ENCODE results near the gene LTO1.

The LTO1 gene

DNA sequence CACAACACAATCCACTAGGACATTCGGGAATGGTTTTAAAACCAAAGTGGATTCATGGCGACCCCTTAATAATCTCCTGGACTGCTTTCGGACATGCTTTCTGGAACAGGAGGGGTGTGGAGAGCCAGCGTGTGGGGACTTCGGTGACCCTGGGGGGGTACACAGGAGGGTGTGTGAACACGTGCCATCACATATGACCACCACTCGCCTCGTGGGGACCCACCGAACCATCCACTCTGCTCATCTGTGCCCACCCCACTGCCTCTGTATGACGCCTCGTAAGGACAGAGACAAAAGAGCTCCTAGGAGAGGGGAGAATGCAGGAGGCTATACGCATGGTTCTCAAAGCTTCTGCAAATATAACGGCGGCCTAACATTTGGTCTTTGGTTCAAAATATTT lies 8.9 kb downstream of the LTO1 start:
- H3K27ac ChIP-seq (ENCODE audit: insufficient read depth, low read length, poor library complexity, severe bottlenecking): no peak overlapping the region
- H3K9me3 ChIP-seq (ENCODE audit: control insufficient read depth, low read length): no peaks in the 10 kb centered on the region
- no peak overlapping the region for H3K4me3 ChIP-seq (ENCODE audit: insufficient read depth, low read depth, low read length, poor library complexity, severe bottlenecking)
- H3K27me3 ChIP-seq (replicated peaks; ENCODE audit: control insufficient read depth, insufficient read depth, low read length, poor library complexity, severe bottlenecking): no peaks in the 10 kb centered on the region
- no peak for DNase-seq
- H3K36me3 ChIP-seq (ENCODE audit: control insufficient read depth, insufficient read depth, low read length): peaks cover 54% of the 10 kb centered on the region
- H3K4me1 ChIP-seq (ENCODE audit: control insufficient read depth, insufficient read depth, low read length, poor library complexity, severe bottlenecking): no peaks in the 10 kb centered on the region

DNA sequence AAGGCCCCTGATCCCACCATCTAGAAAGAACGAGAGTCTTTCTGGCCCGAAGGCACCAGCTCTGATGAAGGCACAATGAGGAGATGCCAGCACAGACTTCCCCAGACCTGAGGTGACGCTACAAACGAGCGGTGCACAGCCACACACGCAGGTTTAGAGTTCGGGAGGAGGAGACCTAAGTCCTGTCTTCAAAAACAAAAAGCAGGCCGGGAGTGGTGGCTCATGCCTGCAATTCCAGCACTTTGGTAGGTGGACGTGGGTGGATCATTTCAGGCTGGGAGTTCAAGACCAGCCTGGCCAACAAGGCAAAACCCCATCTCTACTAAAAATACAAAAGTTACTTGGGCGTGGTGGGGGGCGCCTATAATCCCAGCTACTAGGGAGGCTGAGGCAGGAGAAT lies 9.5 kb downstream of the LTO1 start:
- Histone ChIP-seq H3K9me3 (ENCODE audit: control insufficient read depth, low read length) (no peaks in the 10 kb centered on the region), H3K27me3 (replicated peaks; ENCODE audit: control insufficient read depth, insufficient read depth, low read length, poor library complexity, severe bottlenecking) (no peaks in the 10 kb centered on the region), H3K4me3 (ENCODE audit: insufficient read depth, low read depth, low read length, poor library complexity, severe bottlenecking) (no peak overlapping the region), H3K27ac (ENCODE audit: insufficient read depth, low read length, poor library complexity, severe bottlenecking) (no peak overlapping the region), H3K4me1 (ENCODE audit: control insufficient read depth, insufficient read depth, low read length, poor library complexity, severe bottlenecking) (no peaks in the 10 kb centered on the region), H3K36me3 (ENCODE audit: control insufficient read depth, insufficient read depth, low read length) (peaks cover 50% of the 10 kb centered on the region)
- DNase-seq: no peak

DNA sequence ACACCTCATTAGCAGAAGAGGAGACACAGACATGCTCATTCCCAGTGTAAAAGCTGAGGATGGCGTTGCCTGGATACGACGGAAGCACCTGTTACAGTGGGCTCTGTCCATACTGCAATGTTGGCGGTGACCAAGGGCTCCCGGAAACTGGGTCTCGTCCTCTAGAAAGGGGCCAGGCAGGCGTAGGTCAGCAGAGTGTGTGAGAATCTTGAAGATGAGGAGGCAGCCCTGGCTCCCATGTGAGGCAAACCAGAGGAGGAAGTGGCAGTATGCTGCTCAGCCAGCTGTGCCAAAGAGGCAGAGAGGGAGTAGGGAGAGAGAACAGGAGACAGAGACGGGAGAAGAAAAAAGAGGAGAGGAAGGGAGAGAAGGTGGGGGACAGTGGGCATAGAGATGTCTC lies 10.3 kb downstream of the LTO1 start:
- Histone ChIP-seq H3K4me3 (ENCODE audit: insufficient read depth, low read depth, low read length, poor library complexity, severe bottlenecking) (no peak overlapping the region), H3K27me3 (replicated peaks; ENCODE audit: control insufficient read depth, insufficient read depth, low read length, poor library complexity, severe bottlenecking) (no peaks in the 10 kb centered on the region), H3K27ac (ENCODE audit: insufficient read depth, low read length, poor library complexity, severe bottlenecking) (no peak overlapping the region), H3K9me3 (ENCODE audit: control insufficient read depth, low read length) (no peaks in the 10 kb centered on the region), H3K36me3 (ENCODE audit: control insufficient read depth, insufficient read depth, low read length) (peaks cover 47% of the 10 kb centered on the region), H3K4me1 (ENCODE audit: control insufficient read depth, insufficient read depth, low read length, poor library complexity, severe bottlenecking) (no peaks in the 10 kb centered on the region)
- no peak for DNase-seq

DNA sequence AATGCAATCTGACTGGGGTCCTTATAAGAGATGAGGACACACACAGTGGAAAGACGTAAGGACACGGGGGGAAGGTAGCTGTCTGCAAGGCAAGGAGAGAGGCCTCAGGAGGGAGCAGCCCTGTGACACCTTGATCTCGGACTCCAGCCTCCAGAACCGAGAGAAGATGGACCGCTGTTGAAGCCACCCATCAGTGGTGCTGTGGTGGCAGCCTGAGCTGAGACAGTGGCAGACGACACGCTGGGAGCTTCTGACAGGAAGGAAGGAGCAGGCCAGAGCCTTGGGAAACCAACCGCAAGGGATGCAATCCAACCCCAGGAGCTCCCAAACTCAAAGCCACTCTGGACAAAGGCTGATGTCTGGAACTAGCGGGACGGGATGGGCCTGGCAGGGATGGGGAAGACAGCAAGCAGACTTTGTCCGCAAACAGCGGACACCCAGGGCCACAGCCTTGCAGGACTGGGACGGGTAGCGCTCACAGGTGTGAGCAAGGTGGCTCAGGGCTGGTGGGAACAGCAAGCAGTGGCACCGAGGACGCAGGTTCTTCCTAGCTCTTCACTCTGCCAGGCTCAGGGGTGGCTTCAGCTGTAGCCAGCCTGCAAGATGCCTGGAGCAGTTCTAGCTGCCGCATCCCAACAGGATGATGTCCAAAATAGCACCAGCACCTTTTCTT lies 10.9 kb downstream of the LTO1 start:
- Histone ChIP-seq H3K27ac (ENCODE audit: insufficient read depth, low read length, poor library complexity, severe bottlenecking) (no peak overlapping the region), H3K4me3 (ENCODE audit: insufficient read depth, low read depth, low read length, poor library complexity, severe bottlenecking) (no peak overlapping the region), H3K36me3 (ENCODE audit: control insufficient read depth, insufficient read depth, low read length) (peaks cover 45% of the 10 kb centered on the region), H3K9me3 (ENCODE audit: control insufficient read depth, low read length) (no peaks in the 10 kb centered on the region), H3K4me1 (ENCODE audit: control insufficient read depth, insufficient read depth, low read length, poor library complexity, severe bottlenecking) (no peaks in the 10 kb centered on the region), H3K27me3 (replicated peaks; ENCODE audit: control insufficient read depth, insufficient read depth, low read length, poor library complexity, severe bottlenecking) (no peaks in the 10 kb centered on the region)
- no peak for DNase-seq

DNA sequence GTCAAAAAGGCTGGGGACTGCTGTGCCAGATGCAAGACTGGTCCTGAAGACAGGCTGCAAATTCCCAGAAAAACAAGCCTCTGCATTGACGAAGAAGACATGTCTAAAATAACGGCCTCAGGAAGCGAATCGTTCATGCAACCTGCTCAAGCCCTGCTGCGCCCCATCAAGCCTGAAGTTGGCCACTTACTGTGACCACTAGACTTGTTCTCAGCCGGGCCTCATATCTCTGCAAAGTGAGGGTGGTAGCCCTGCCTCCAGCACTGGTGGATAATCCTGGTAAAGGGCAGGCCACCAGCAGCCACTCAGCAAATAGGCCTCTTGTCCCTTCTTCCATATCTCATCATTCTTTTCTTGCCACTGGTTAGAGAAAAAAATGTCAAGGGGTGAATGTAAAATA lies 11.8 kb downstream of the LTO1 start:
- H3K4me1 ChIP-seq (ENCODE audit: control insufficient read depth, insufficient read depth, low read length, poor library complexity, severe bottlenecking): no peaks in the 10 kb centered on the region
- no peak for DNase-seq
- no peak overlapping the region for H3K4me3 ChIP-seq (ENCODE audit: insufficient read depth, low read depth, low read length, poor library complexity, severe bottlenecking)
- no peaks in the 10 kb centered on the region for H3K9me3 ChIP-seq (ENCODE audit: control insufficient read depth, low read length)
- H3K27me3 ChIP-seq (replicated peaks; ENCODE audit: control insufficient read depth, insufficient read depth, low read length, poor library complexity, severe bottlenecking): no peaks in the 10 kb centered on the region
- no peak overlapping the region for H3K27ac ChIP-seq (ENCODE audit: insufficient read depth, low read length, poor library complexity, severe bottlenecking)
- peaks cover 42% of the 10 kb centered on the region for H3K36me3 ChIP-seq (ENCODE audit: control insufficient read depth, insufficient read depth, low read length)

DNA sequence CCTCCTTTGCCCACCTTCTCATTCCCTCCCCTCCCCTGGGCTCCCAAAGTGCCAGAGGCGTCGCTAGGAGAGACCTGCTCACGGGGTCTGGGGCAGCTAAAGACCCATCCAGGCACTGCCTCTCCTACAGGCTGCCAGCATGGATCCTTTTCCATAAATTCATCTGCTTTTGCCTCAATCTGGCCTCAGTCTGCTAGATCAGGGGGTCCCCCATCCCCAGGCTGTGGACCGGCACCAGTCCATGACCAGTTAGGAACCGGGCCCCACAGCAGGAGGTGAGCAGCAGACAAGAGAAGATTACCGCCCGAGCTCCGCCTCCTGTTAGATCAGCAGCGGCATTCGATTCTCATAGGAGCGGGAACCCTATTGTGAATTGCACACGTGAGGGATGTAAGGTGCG lies 12.3 kb downstream of the LTO1 start:
- no peak for DNase-seq
- no peak overlapping the region for H3K27ac ChIP-seq (ENCODE audit: insufficient read depth, low read length, poor library complexity, severe bottlenecking)
- H3K4me3 ChIP-seq (ENCODE audit: insufficient read depth, low read depth, low read length, poor library complexity, severe bottlenecking): no peak overlapping the region
- peaks cover 41% of the 10 kb centered on the region for H3K36me3 ChIP-seq (ENCODE audit: control insufficient read depth, insufficient read depth, low read length)
- no peaks in the 10 kb centered on the region for H3K9me3 ChIP-seq (ENCODE audit: control insufficient read depth, low read length)
- no peaks in the 10 kb centered on the region for H3K4me1 ChIP-seq (ENCODE audit: control insufficient read depth, insufficient read depth, low read length, poor library complexity, severe bottlenecking)
- H3K27me3 ChIP-seq (replicated peaks; ENCODE audit: control insufficient read depth, insufficient read depth, low read length, poor library complexity, severe bottlenecking): no peaks in the 10 kb centered on the region

DNA sequence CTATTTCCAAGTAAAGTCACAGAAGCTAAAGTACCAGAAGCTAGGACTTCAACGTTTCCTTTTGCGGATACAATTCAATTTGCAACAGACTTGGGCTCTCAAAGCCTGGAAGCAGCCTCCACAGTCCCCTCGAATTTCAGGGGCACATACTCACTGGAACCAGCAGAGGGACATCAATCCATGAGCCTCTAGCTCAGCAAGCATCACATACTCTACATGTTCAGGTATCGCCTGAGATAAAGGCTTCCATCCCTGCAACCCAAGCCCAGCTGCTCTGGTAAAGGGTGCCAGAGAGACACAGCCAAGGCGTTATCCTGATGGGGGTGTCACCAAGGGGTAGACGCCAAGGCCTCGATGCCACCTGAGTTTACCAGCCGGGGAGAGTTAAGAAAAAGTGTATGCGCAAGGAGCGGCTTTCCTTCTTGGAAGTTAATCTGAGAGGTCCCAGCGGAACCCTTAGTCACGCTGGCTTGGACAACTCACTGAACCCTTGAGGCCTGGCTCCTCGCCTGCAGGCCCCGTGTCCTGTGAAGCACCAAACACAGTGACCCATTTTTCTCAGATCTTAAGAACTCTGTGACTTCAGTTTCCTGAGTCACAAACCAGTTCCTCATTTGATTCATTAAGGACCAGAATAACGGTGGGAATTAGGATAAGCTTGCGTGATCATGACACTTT lies 13.0 kb downstream of the LTO1 start:
- DNase-seq: no peak
- Histone ChIP-seq H3K27ac (ENCODE audit: insufficient read depth, low read length, poor library complexity, severe bottlenecking) (no peak overlapping the region), H3K4me1 (ENCODE audit: control insufficient read depth, insufficient read depth, low read length, poor library complexity, severe bottlenecking) (no peaks in the 10 kb centered on the region), H3K27me3 (replicated peaks; ENCODE audit: control insufficient read depth, insufficient read depth, low read length, poor library complexity, severe bottlenecking) (no peaks in the 10 kb centered on the region), H3K9me3 (ENCODE audit: control insufficient read depth, low read length) (no peaks in the 10 kb centered on the region), H3K4me3 (ENCODE audit: insufficient read depth, low read depth, low read length, poor library complexity, severe bottlenecking) (no peak overlapping the region), H3K36me3 (ENCODE audit: control insufficient read depth, insufficient read depth, low read length) (peaks cover 35% of the 10 kb centered on the region)

DNA sequence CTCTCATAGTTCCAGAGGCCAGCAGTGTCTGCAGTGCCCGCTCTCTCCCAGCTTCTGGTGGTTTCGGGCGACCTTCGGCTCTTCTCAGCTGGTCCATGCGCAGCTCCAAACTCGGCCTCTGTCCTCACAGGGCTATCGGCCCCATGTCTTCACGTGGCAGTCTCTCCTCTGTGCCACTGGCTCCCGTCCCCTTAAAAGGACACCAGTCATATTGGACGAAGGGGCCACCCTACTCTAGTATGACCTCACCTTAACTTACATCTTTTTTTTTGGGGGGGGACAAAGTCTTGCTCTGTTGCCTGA lies 13.8 kb downstream of the LTO1 start:
- Histone ChIP-seq H3K4me1 (ENCODE audit: control insufficient read depth, insufficient read depth, low read length, poor library complexity, severe bottlenecking) (no peaks in the 10 kb centered on the region), H3K27me3 (replicated peaks; ENCODE audit: control insufficient read depth, insufficient read depth, low read length, poor library complexity, severe bottlenecking) (no peaks in the 10 kb centered on the region), H3K36me3 (ENCODE audit: control insufficient read depth, insufficient read depth, low read length) (peaks cover 30% of the 10 kb centered on the region), H3K4me3 (ENCODE audit: insufficient read depth, low read depth, low read length, poor library complexity, severe bottlenecking) (no peak overlapping the region), H3K9me3 (ENCODE audit: control insufficient read depth, low read length) (no peaks in the 10 kb centered on the region), H3K27ac (ENCODE audit: insufficient read depth, low read length, poor library complexity, severe bottlenecking) (no peak overlapping the region)
- DNase-seq: no peak

DNA sequence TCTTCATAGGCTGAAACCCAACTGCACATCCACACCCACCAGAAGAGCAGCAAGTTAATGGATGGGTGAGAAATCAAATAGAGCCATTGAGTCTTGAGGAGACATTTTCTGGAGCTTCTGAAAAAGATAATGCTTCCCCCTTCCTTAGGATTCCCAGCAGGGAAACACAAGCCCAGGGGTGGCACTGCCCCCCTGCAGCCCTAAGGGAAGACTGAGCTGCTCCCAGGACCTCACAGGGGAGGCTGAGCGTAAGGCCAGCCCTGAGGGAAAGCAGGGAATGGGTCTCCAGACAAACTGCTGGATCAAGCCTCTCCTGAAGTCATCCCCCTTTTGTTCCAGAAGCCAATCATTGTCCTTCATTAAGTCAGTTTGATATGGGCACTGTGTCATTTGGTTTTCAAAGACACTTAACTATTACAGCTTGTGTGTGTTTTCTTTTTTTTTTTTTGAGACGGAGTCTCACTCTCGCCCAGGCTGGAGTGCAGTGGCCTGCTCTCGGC lies 15.1 kb downstream of the LTO1 start:
- H3K4me3 ChIP-seq (ENCODE audit: insufficient read depth, low read depth, low read length, poor library complexity, severe bottlenecking): no peak overlapping the region
- DNase-seq: no peak
- H3K36me3 ChIP-seq (ENCODE audit: control insufficient read depth, insufficient read depth, low read length): peaks cover 20% of the 10 kb centered on the region
- no peaks in the 10 kb centered on the region for H3K27me3 ChIP-seq (replicated peaks; ENCODE audit: control insufficient read depth, insufficient read depth, low read length, poor library complexity, severe bottlenecking)
- H3K4me1 ChIP-seq (ENCODE audit: control insufficient read depth, insufficient read depth, low read length, poor library complexity, severe bottlenecking): no peaks in the 10 kb centered on the region
- H3K27ac ChIP-seq (ENCODE audit: insufficient read depth, low read length, poor library complexity, severe bottlenecking): no peak overlapping the region
- H3K9me3 ChIP-seq (ENCODE audit: control insufficient read depth, low read length): no peaks in the 10 kb centered on the region

DNA sequence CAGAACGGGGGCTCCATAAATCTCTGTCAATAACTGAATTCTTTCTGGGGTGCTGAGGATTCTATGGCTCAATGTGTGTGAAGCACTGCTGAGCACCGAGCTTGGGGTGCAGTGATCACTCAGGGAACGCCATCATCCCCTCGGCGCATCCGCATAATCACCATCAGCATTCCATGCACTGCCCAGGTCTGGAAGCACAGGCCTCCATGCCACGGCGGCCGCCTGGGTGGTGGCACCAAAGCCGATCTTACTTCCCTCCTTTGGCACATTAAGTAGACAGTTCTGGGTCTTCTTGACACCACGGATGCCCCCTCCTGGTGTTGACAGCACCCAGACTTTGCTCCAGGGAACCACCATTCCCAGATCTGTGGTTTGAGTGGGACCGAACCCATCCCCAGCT lies 15.6 kb downstream of the LTO1 start:
- no peak for DNase-seq
- H3K4me1 ChIP-seq (ENCODE audit: control insufficient read depth, insufficient read depth, low read length, poor library complexity, severe bottlenecking): no peaks in the 10 kb centered on the region
- no peak overlapping the region for H3K4me3 ChIP-seq (ENCODE audit: insufficient read depth, low read depth, low read length, poor library complexity, severe bottlenecking)
- H3K27ac ChIP-seq (ENCODE audit: insufficient read depth, low read length, poor library complexity, severe bottlenecking): no peak overlapping the region
- H3K36me3 ChIP-seq (ENCODE audit: control insufficient read depth, insufficient read depth, low read length): peaks cover 15% of the 10 kb centered on the region
- no peaks in the 10 kb centered on the region for H3K9me3 ChIP-seq (ENCODE audit: control insufficient read depth, low read length)
- no peaks in the 10 kb centered on the region for H3K27me3 ChIP-seq (replicated peaks; ENCODE audit: control insufficient read depth, insufficient read depth, low read length, poor library complexity, severe bottlenecking)
